ENCODE results near the gene HMGCLL1.

The HMGCLL1 gene

DNA sequence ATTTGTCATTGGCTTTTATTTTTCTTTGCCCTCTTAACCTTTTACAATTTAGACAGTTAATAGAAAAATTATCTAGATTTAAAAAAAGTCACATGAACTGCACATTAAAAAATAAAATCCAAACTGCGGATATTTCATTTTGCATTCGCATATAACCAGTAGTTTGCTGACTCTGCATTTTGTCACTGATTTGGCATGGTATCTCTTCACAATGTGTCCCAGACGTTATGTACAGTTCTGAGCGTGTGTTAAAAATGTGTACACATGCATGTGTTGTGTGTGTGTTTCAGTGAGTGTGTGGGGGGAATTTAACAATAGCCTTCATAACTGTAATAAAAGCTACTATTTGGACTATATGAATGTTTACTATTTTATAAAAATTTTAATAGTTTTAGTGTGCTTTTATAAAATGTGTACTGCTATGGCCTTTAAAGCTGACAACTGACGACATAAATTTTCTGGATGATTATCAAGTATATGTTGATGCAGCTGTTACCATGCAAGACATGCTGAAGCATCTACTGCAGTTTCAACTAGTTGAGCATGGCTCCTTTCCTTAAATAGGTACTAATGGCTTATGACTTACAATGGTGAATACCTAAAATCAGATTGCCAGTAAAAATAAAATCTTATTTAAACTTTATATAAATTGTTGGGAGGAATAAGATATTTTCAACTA is 67.7 kb downstream of the HMGCLL1 start:
- intact Hi-C loops (cut with micrococcal nuclease) = no loop called here
- Mint-ChIP-seq H3K4me1 (ENCODE audit: low read depth) (no peaks in the 10 kb centered on the region), H3K4me3 (no peak overlapping the region), H3K9me3 (no peaks in the 10 kb centered on the region), H3K27me3 (no peaks in the 10 kb centered on the region), H3K27ac (no peak overlapping the region), H3K36me3 (ENCODE audit: low read depth) (no peaks in the 10 kb centered on the region)

DNA sequence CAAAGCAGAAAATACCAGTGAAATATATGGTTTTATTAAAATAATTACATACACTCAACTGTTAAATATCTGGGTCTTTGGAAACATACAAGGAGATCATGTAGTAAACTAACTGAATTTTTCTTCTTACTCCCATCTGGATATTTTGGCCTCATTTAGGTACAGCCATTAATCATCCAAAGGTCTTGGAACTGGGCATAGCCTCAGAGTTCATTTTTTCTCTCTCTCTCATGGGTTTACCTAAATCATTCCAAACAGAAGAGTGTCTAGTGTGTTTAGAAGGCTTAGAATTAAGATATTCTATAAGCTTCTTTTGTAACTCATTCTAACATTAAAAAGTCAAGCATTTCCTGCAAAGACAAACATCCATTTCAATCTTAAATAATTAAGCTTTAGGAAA is 79.4 kb downstream of the HMGCLL1 start:
- no peaks in the 10 kb centered on the region for H3K36me3 Mint-ChIP-seq (ENCODE audit: low read depth)
- H3K27ac Mint-ChIP-seq = no peak overlapping the region
- H3K9me3 Mint-ChIP-seq = no peaks in the 10 kb centered on the region
- intact Hi-C loops (cut with micrococcal nuclease) = no loop called here
- no peak overlapping the region for H3K4me3 Mint-ChIP-seq
- no peaks in the 10 kb centered on the region for H3K27me3 Mint-ChIP-seq
- no peaks in the 10 kb centered on the region for H3K4me1 Mint-ChIP-seq (ENCODE audit: low read depth)

GRCh38 chr6:55497694-55498093 is 81.3 kb downstream of the HMGCLL1 start:
- intact Hi-C loops (cut with micrococcal nuclease) = no loop called here

DNA sequence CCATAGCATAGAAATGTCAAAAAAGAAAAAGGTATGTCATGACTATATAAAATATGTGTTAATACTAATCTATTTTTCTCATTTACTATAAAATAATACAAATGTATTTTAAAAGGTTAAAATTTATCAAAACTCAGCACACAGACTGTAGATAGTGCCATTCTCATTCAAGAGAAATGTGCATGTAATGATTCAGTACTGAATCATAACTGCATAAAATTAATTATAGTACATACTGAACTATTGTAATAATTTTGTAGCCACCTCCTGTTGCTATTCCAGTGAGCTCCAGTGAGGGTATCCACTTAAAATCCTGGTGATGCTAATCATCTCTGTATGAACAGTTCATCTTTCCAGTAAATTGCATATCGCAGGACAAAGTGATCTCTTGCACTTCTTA is 82.8 kb downstream of the HMGCLL1 start:
- Mint-ChIP-seq H3K4me3 (no peak overlapping the region), H3K4me1 (ENCODE audit: low read depth) (no peaks in the 10 kb centered on the region), H3K9me3 (no peaks in the 10 kb centered on the region), H3K27ac (no peak overlapping the region), H3K36me3 (ENCODE audit: low read depth) (no peaks in the 10 kb centered on the region), H3K27me3 (no peaks in the 10 kb centered on the region)
- intact Hi-C loops (cut with micrococcal nuclease) = no loop called here

More at GRCh38 chr6:55497694-55498093, 81.3 kb downstream of the HMGCLL1 start:
- Mint-ChIP-seq H3K27me3 (no peaks in the 10 kb centered on the region), H3K4me1 (ENCODE audit: low read depth) (no peaks in the 10 kb centered on the region), H3K36me3 (ENCODE audit: low read depth) (no peaks in the 10 kb centered on the region), H3K4me3 (no peak overlapping the region), H3K9me3 (no peaks in the 10 kb centered on the region), H3K27ac (no peak overlapping the region)

DNA sequence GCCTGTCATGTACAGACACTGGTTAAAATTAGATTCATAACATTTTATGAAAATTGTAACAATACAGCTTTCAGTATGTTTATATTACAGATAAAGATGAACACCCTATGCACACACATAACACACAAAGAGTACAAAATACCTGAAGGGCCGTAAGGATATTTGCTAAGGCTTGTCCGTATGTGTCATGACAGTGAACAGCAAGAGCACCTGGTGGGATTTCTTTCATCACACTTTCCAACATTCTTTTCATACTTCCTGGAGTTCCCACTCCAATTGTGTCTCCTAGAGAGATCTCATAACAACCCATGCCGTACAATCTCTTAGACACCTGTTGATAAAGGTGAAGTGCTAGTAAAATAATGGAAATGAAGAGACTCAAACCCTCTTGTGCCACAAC is 83.7 kb downstream of the HMGCLL1 start:
- H3K27me3 Mint-ChIP-seq = no peaks in the 10 kb centered on the region
- no peak overlapping the region for H3K27ac Mint-ChIP-seq
- H3K9me3 Mint-ChIP-seq = no peaks in the 10 kb centered on the region
- intact Hi-C loops (cut with micrococcal nuclease) = no loop called here
- no peaks in the 10 kb centered on the region for H3K4me1 Mint-ChIP-seq (ENCODE audit: low read depth)
- H3K4me3 Mint-ChIP-seq = no peak overlapping the region
- H3K36me3 Mint-ChIP-seq (ENCODE audit: low read depth) = no peaks in the 10 kb centered on the region

- no peaks in the 10 kb centered on the region for H3K4me1 Mint-ChIP-seq (ENCODE audit: low read depth)
- H3K27me3 Mint-ChIP-seq = no peaks in the 10 kb centered on the region
- H3K4me3 Mint-ChIP-seq = no peak overlapping the region
- H3K27ac Mint-ChIP-seq = no peak overlapping the region
- H3K9me3 Mint-ChIP-seq = no peaks in the 10 kb centered on the region
- no peaks in the 10 kb centered on the region for H3K36me3 Mint-ChIP-seq (ENCODE audit: low read depth)
- intact Hi-C loops (cut with micrococcal nuclease) = no loop called here
These were observed 84.6 kb downstream of the HMGCLL1 start for GRCh38 chr6:55494411-55494810.

DNA sequence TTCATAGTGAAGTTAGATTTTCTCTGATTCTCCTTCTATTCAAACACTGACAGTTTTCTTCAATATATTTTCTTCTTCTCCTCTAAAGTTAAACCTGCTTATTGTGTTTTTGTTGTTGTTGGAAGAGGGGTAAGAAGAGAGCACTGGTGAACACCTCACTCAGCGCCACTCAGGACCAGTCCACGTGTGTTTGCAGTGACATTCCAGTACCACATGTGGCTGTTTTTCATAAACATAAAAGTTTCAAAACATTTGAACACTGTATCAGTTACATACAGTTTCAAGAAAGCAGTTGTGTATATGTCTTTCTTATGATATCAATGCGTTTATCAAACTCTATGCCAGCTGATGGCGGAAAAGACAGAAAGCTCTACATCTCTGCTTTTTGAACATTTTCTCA is 86.7 kb downstream of the HMGCLL1 start:
- Mint-ChIP-seq H3K27me3 (no peaks in the 10 kb centered on the region), H3K4me3 (no peak overlapping the region), H3K9me3 (no peaks in the 10 kb centered on the region), H3K4me1 (ENCODE audit: low read depth) (no peaks in the 10 kb centered on the region), H3K27ac (no peak overlapping the region), H3K36me3 (ENCODE audit: low read depth) (no peaks in the 10 kb centered on the region)
- intact Hi-C loops (cut with micrococcal nuclease) = no loop called here

DNA sequence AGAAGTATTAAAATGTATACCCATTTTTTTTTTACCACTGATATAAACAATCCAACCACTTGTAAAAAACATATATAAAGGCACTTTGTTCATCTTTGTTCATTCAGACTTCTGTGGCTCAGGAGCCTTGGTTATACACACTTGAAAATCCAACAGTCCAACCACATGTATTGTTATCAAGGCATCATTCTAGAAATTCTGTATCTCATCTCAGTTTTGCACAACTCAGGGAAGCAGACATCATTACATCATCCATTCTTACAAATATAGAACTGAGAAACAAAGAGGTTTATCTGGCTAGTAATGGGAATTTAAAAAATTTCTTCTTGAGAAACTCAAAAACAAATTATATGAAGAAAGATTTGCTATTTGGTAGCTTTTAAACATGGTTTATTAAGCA is 88.1 kb downstream of the HMGCLL1 start:
- Mint-ChIP-seq H3K4me1 (ENCODE audit: low read depth) (no peaks in the 10 kb centered on the region), H3K36me3 (ENCODE audit: low read depth) (no peaks in the 10 kb centered on the region), H3K27ac (no peak overlapping the region), H3K4me3 (no peak overlapping the region), H3K27me3 (no peaks in the 10 kb centered on the region), H3K9me3 (no peaks in the 10 kb centered on the region)
- intact Hi-C loops (cut with micrococcal nuclease) = no loop called here

- intact Hi-C loops (cut with micrococcal nuclease) = no loop called here
- H3K36me3 Mint-ChIP-seq (ENCODE audit: low read depth) = no peaks in the 10 kb centered on the region
These were observed 104.6 kb downstream of the HMGCLL1 start for GRCh38 chr6:55474382-55474781.

DNA sequence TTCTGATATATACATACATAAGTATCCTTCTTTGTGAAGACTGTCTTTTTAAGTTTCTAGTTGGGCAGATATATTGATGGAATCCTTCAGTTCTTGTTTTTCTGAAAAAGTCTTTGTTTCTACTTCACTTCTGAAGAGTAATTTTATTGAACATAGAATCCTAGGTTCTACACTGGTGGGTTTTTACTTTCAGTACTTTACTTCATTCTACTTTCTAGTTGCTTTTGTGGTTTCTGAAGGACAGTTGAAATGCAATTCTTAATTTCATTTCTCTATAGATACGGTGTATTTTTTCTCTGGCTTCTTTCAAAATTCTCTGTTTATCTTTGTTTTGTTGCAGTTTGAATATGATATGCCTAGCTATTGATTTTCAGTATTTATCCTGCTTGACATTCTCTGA is 105.3 kb downstream of the HMGCLL1 start:
- no peaks in the 10 kb centered on the region for H3K27me3 Mint-ChIP-seq

More at GRCh38 chr6:55474382-55474781, 104.6 kb downstream of the HMGCLL1 start:
- no peaks in the 10 kb centered on the region for H3K4me1 Mint-ChIP-seq (ENCODE audit: low read depth)
- H3K27ac Mint-ChIP-seq = no peak overlapping the region
- H3K4me3 Mint-ChIP-seq = no peak overlapping the region
- H3K9me3 Mint-ChIP-seq = no peaks in the 10 kb centered on the region
- H3K27me3 Mint-ChIP-seq = no peaks in the 10 kb centered on the region

DNA sequence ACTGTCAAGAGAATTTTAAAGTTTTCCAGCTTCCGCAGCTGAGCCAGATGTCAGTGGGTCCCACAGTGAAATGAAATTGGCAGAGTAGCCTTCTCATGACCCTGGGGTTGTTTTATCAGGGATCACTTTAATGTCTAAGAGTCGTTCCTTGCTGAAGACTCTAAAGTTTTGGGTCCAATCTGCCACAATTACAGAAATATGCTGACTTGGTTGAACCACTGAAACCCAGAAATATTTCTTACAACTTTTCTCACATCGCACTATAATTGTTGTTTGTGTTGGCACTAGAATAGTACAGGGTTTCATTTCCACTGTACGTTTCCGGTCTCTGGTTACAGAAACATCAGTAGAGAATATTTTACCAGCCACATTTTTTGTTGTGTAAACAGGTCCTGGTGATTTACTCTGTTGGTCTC is 109.0 kb downstream of the HMGCLL1 start:
- no peak overlapping the region for H3K27ac Mint-ChIP-seq
- no peak overlapping the region for H3K4me3 Mint-ChIP-seq
- H3K9me3 Mint-ChIP-seq = no peaks in the 10 kb centered on the region
- no peaks in the 10 kb centered on the region for H3K36me3 Mint-ChIP-seq (ENCODE audit: low read depth)
- intact Hi-C loops (cut with micrococcal nuclease) = no loop called here
- no peaks in the 10 kb centered on the region for H3K27me3 Mint-ChIP-seq
- no peaks in the 10 kb centered on the region for H3K4me1 Mint-ChIP-seq (ENCODE audit: low read depth)

More for the DNA sequence above, 105.3 kb downstream of the HMGCLL1 start:
- no peak overlapping the region for H3K4me3 Mint-ChIP-seq
- no peaks in the 10 kb centered on the region for H3K36me3 Mint-ChIP-seq (ENCODE audit: low read depth)
- intact Hi-C loops (cut with micrococcal nuclease) = no loop called here
- H3K9me3 Mint-ChIP-seq = no peaks in the 10 kb centered on the region
- H3K4me1 Mint-ChIP-seq (ENCODE audit: low read depth) = no peaks in the 10 kb centered on the region
- no peak overlapping the region for H3K27ac Mint-ChIP-seq

GRCh38 chr6:55456016-55456415 is 123.0 kb downstream of the HMGCLL1 start:
- no peak overlapping the region for H3K27ac Mint-ChIP-seq
- no peaks in the 10 kb centered on the region for H3K36me3 Mint-ChIP-seq (ENCODE audit: low read depth)
- H3K4me1 Mint-ChIP-seq (ENCODE audit: low read depth) = no peaks in the 10 kb centered on the region
- no peaks in the 10 kb centered on the region for H3K27me3 Mint-ChIP-seq
- intact Hi-C loops (cut with micrococcal nuclease) = no loop called here
- no peak overlapping the region for H3K4me3 Mint-ChIP-seq
- no peaks in the 10 kb centered on the region for H3K9me3 Mint-ChIP-seq

GRCh38 chr6:55450005-55450404 is 129.0 kb downstream of the HMGCLL1 start:
- H3K36me3 Mint-ChIP-seq (ENCODE audit: low read depth) = no peaks in the 10 kb centered on the region
- H3K27ac Mint-ChIP-seq = no peak overlapping the region
- H3K9me3 Mint-ChIP-seq = no peaks in the 10 kb centered on the region
- no peaks in the 10 kb centered on the region for H3K27me3 Mint-ChIP-seq
- H3K4me3 Mint-ChIP-seq = no peak overlapping the region
- intact Hi-C loops (cut with micrococcal nuclease) = no loop called here
- no peaks in the 10 kb centered on the region for H3K4me1 Mint-ChIP-seq (ENCODE audit: low read depth)

DNA sequence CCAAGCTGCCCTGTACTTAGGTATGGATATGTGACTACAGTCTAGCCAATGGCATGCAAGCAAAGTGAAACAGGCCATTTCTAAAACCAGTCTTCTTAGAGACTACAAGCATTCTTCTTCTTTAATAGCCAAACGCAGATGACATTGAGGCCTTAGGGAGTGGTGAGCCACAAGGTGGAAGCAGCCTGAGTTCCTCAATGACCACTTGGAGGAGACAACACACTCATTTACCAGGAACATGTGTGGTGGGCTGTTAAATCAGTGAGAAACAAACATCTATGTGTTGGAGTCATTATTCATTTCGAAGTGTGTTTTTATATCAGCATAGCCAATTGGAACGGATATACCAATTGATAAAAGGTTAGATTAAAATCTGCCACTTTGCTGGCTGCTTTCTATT is 129.8 kb downstream of the HMGCLL1 start:
- no peak overlapping the region for H3K27ac Mint-ChIP-seq
- intact Hi-C loops (cut with micrococcal nuclease) = no loop called here
- H3K36me3 Mint-ChIP-seq (ENCODE audit: low read depth) = no peaks in the 10 kb centered on the region
- no peaks in the 10 kb centered on the region for H3K4me1 Mint-ChIP-seq (ENCODE audit: low read depth)
- no peak overlapping the region for H3K4me3 Mint-ChIP-seq
- H3K27me3 Mint-ChIP-seq = no peaks in the 10 kb centered on the region
- H3K9me3 Mint-ChIP-seq = no peaks in the 10 kb centered on the region

DNA sequence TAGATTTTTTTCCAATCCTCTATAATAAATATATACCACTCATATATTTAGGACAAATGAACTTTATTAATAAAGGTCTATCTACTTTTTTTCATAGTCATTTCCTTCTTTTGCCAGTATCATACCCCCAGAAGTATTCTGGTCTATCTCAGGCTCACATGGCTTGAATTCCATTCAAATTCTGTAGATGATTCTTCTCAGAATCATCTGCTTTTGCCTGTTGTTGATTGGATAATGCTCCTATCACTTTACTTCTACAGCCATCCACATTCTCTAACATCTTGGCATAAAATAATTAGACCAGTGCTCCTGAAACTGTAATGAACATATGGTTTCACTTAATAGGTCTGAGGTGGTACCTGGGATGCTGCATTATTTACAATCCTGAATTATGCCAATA is 130.5 kb downstream of the HMGCLL1 start:
- intact Hi-C loops (cut with micrococcal nuclease) = no loop called here
- Mint-ChIP-seq H3K36me3 (ENCODE audit: low read depth) (no peaks in the 10 kb centered on the region), H3K4me1 (ENCODE audit: low read depth) (no peaks in the 10 kb centered on the region), H3K9me3 (no peaks in the 10 kb centered on the region), H3K4me3 (no peak overlapping the region), H3K27me3 (no peaks in the 10 kb centered on the region), H3K27ac (no peak overlapping the region)

Measured in dendritic cell treated with granulocyte-macrophage colony-stimulating factor and Interleukin-4, amounts not matched to agents 40 ng/mL and 50 ng/mL, for 4 days (primary cell).